HL-60/S4 treated with retinoic acid at 250 ng/mL for 4 days and 3 days (cell line): ENCODE data around the gene GAS1.

ENCODE experiments used
- in situ Hi-C: fragments of 300-500 bp; cut with MboI; formaldehyde crosslinking; loops from 2 replicates; pipeline ENCODE4 v1.7.0; 2022; ENCODE audit warnings: low sequenced_read_pairs

Gene GAS1

GRCh38 chr9:86965636-86966395 is 18.5 kb upstream of the GAS1 start:
- in situ Hi-C loops: no loop called here

GRCh38 chr9:86962692-86963091 is 15.4 kb upstream of the GAS1 start:
- in situ Hi-C loops: no loop called here

GRCh38 chr9:86960938-86961337 is 13.6 kb upstream of the GAS1 start:
- in situ Hi-C loops: no loop called here

- in situ Hi-C loops: no loop called here
Measured at GRCh38 chr9:86958203-86958602, 10.9 kb upstream of the GAS1 start.

- in situ Hi-C loops: no loop called here
Measured at GRCh38 chr9:86955561-86955960, 8.3 kb upstream of the GAS1 start.

GRCh38 chr9:86955042-86955441 is 7.7 kb upstream of the GAS1 start:
- in situ Hi-C loops: no loop called here

GRCh38 chr9:86953181-86953580 is 5.9 kb upstream of the GAS1 start:
- in situ Hi-C loops: no loop called here

- in situ Hi-C loops: no loop called here
Measured at GRCh38 chr9:86948074-86948929, 996 bp upstream of the GAS1 start.

- in situ Hi-C loops: no loop called here
Measured at GRCh38 chr9:86946201-86947145, 833 bp downstream of the GAS1 start.

- in situ Hi-C loops: no loop called here
Measured at GRCh38 chr9:86945728-86946200, 1.5 kb downstream of the GAS1 start.

GRCh38 chr9:86944796-86945727 is 2.2 kb downstream of the GAS1 start:
- in situ Hi-C loops: no loop called here

- in situ Hi-C loops: no loop called here
Measured at GRCh38 chr9:86943201-86944113, 3.8 kb downstream of the GAS1 start.

- in situ Hi-C loops: no loop called here
Measured at GRCh38 chr9:86942281-86943200, 4.8 kb downstream of the GAS1 start.

GRCh38 chr9:86941197-86941596 is 6.1 kb downstream of the GAS1 start:
- in situ Hi-C loops: no loop called here

- in situ Hi-C loops: no loop called here
Measured at GRCh38 chr9:86940774-86941173, 6.5 kb downstream of the GAS1 start.

- in situ Hi-C loops: no loop called here
Measured at GRCh38 chr9:86939891-86940290, 7.4 kb downstream of the GAS1 start.

GRCh38 chr9:86939321-86939720 is 8.0 kb downstream of the GAS1 start:
- in situ Hi-C loops: no loop called here

- in situ Hi-C loops: no loop called here
Measured at GRCh38 chr9:86938780-86939179, 8.5 kb downstream of the GAS1 start.
